Endothelial cell of umbilical vein (primary cell): ENCODE measurements around the gene IL22RA2. TPM values are rescaled to one million over a fixed set of nuclear protein-coding genes. Genes with fewer than 3 reads are reported as not detected.

Source experiments
- BruUV-seq: library from RNA; stranded (reverse); fragments of 400-500 nt; replicated peaks from 2 replicates; lab custom pipeline; 2021; lab: Mats Ljungman, UMichigan
- CTCF ChIA-PET: fragments of 300-600, 350-600 bp; sonication (Branson Sonifier 250); formaldehyde crosslinking; loops from one replicate; lab custom pipeline; 2021; ENCODE audit warnings: antibody characterized with exemption, inconsistent platforms; lab: Charles Lee
- POLR2A ChIA-PET: fragments of 300-600, 350-600 bp; sonication (Branson Sonifier 250); formaldehyde crosslinking; loops from one replicate; lab custom pipeline; 2021; ENCODE audit warnings: antibody characterized with exemption, inconsistent platforms; lab: Charles Lee
- DNase-seq: peaks from one replicate; pipeline ENCODE4 v3.0.0-alpha.2; 2011; ENCODE audit warnings: low read depth, low spot score
- FAIRE-seq: peaks from 2 replicates; lab custom pipeline; 2011; peaks lifted over from hg19 to GRCh38; lab: Jason Lieb, UNC
- H2AFZ ChIP-seq: 2 replicates; pipeline ENCODE4 v1.6.0; 2012; ENCODE audit warnings: low read depth, low read length, control low read depth, inconsistent platforms
- H3K27ac ChIP-seq: 2 replicates; pipeline ENCODE4 v1.5.1; 2011; ENCODE audit warnings: low read depth, mild to moderate bottlenecking, control low read depth, low read length, moderate library complexity; ENCODE audit not compliant: insufficient read depth
- H3K27me3 ChIP-seq, 2 experiments: 2 replicates each; pipeline versions ENCODE4 v1.6.0 to v1.6.1; 2011; ENCODE audit warnings: low read length in 2 of 2, mixed read lengths in 1 of 2; ENCODE audit not compliant: control insufficient read depth in 2 of 2, insufficient read depth in 2 of 2
- H3K36me3 ChIP-seq, 2 experiments: 2 replicates in 1 of 2; 3 replicates in 1 of 2; pipeline ENCODE4 v1.5.1; 2011; ENCODE audit warnings: low read length in 2 of 2, mild to moderate bottlenecking in 1 of 2, moderate library complexity in 1 of 2; ENCODE audit not compliant: control insufficient read depth in 2 of 2, insufficient read depth in 2 of 2; ENCODE audit errors: extremely low read depth in 1 of 2
- H3K4me1 ChIP-seq: 3 replicates; pipeline ENCODE4 v1.5.1; 2011; ENCODE audit warnings: mild to moderate bottlenecking, low read length; ENCODE audit not compliant: control insufficient read depth, insufficient read depth; ENCODE audit errors: extremely low read depth
- H3K4me2 ChIP-seq: 2 replicates; pipeline ENCODE4 v1.6.1; 2011; ENCODE audit warnings: low read length, control low read depth, mixed read lengths; ENCODE audit not compliant: insufficient read depth
- H3K4me3 ChIP-seq, 3 experiments: fragments of 200-600 bp in 1 of 3; sonication (generic), shearing (Covaris generic) in 1 of 3; replicated peaks in 1 of 3; 2 replicates each; pipeline ENCODE4 v1.5.1; 2011 to 2016; ENCODE audit warnings: control low read depth in 3 of 3, low read length in 3 of 3, mild to moderate bottlenecking in 2 of 3, inconsistent platforms in 1 of 3, low read depth in 1 of 3, moderate library complexity in 1 of 3; ENCODE audit not compliant: insufficient read depth in 1 of 3
- H3K79me2 ChIP-seq: 2 replicates; pipeline ENCODE4 v1.6.0; 2012; ENCODE audit warnings: low read length, inconsistent platforms; ENCODE audit not compliant: control insufficient read depth, insufficient read depth
- H3K9ac ChIP-seq: replicated peaks from 2 replicates; pipeline ENCODE3; 2011; ENCODE audit warnings: low read length, control low read depth; ENCODE audit not compliant: insufficient read depth; ENCODE audit errors: extremely low read depth
- H3K9me1 ChIP-seq: replicated peaks from 3 replicates; pipeline ENCODE4 v1.6.0; 2011; ENCODE audit warnings: mild to moderate bottlenecking, low read length; ENCODE audit not compliant: control insufficient read depth, insufficient read depth; ENCODE audit errors: extremely low read depth
- H3K9me3 ChIP-seq: replicated peaks from 2 replicates; pipeline ENCODE4 v1.5.1; 2012; ENCODE audit warnings: low read length, inconsistent platforms; ENCODE audit not compliant: control insufficient read depth, insufficient read depth
- H4K20me1 ChIP-seq: replicated peaks from 2 replicates; pipeline ENCODE3; 2011; ENCODE audit warnings: mild to moderate bottlenecking, low read length; ENCODE audit not compliant: control insufficient read depth, insufficient read depth; ENCODE audit errors: extremely low read depth
- EZH2 ChIP-seq: IDR thresholded peaks from 2 replicates; pipeline ENCODE4 v1.6.1; 2012; ENCODE audit warnings: borderline replicate concordance, low read depth, mild to moderate bottlenecking, moderate library complexity, low read length, inconsistent platforms; ENCODE audit not compliant: severe bottlenecking
- FOS ChIP-seq: IDR thresholded peaks from 2 replicates; pipeline ENCODE4 v1.6.1; 2011; ENCODE audit warnings: mild to moderate bottlenecking, low read length, moderate library complexity, borderline replicate concordance; ENCODE audit not compliant: insufficient read depth
- GATA2 ChIP-seq: IDR thresholded peaks from 2 replicates; pipeline ENCODE4 v1.7.0; 2011; ENCODE audit warnings: low read depth, mild to moderate bottlenecking, moderate library complexity, mixed read lengths, low read length; ENCODE audit not compliant: insufficient read length, insufficient read depth
- JUN ChIP-seq: IDR thresholded peaks from 2 replicates; pipeline ENCODE4 v1.6.1; 2011; ENCODE audit warnings: borderline replicate concordance, low read depth; ENCODE audit not compliant: insufficient read length, insufficient read depth
- MYC ChIP-seq: IDR thresholded peaks from one replicate; pipeline ENCODE4 v1.6.1; 2011; ENCODE audit warnings: mild to moderate bottlenecking, low read depth, low read length
- POLR2A ChIP-seq: IDR thresholded peaks from 2 replicates; pipeline ENCODE4 v1.6.1; 2012; ENCODE audit warnings: low read depth, mild to moderate bottlenecking, control low read depth, low read length
- POLR2AphosphoS5 ChIP-seq: IDR thresholded peaks from 2 replicates; pipeline ENCODE4 v1.6.1; 2012; ENCODE audit warnings: low read depth, mild to moderate bottlenecking, control low read depth, low read length, moderate library complexity; ENCODE audit not compliant: insufficient read depth
- dilution Hi-C: fragments of 300-500 bp; cut with MboI; formaldehyde crosslinking; loops from one replicate; pipeline ENCODE4 v1.15.0; 2019; ENCODE audit warnings: low sequenced_read_pairs; ENCODE audit not compliant: extremely low pct_ligation_motif_present
- intact Hi-C: fragments of 100-400 bp; cut with micrococcal nuclease; formaldehyde crosslinking; loops from one replicate; pipeline ENCODE4 v1.10.0; 2022
- polyA plus RNA-seq, 4 experiments: library from polyadenylated mRNA; depleted of rRNA in 3 of 4; stranded (reverse) in 3 of 4; unstranded in 1 of 4; fragments of >200 nt; gene quantifications; 2 replicates each; pipeline versions ENCODE4 v1.2.1 to v1.2.3, GENCODE V29; 2011 to 2012; ENCODE audit warnings: missing spikeins in 1 of 4
- total RNA-seq: library from RNA; stranded (reverse); gene quantifications from 2 replicates; pipeline ENCODE4 v1.2.3, GENCODE V29; 2021
- TF ChIP-seq, protein P1 (sequence below), 2 donors: IDR thresholded peaks; 1 replicate in 1 of 2; 2 replicates in 1 of 2; pipeline ENCODE4 v1.5.1; 2011; ENCODE audit warnings: low read length in 2 of 2, mild to moderate bottlenecking in 2 of 2, moderate library complexity in 2 of 2, control low read depth in 1 of 2, inconsistent platforms in 1 of 2, low read depth in 1 of 2; ENCODE audit not compliant: insufficient read depth in 1 of 2; ENCODE audit errors: extremely low read depth in 1 of 2

Gene IL22RA2
- total and polyA plus RNA-seq, 2 donors (not counting 3 experiments of a cell fraction or from before 2014, with no cell fraction given), result not detected

DNA sequence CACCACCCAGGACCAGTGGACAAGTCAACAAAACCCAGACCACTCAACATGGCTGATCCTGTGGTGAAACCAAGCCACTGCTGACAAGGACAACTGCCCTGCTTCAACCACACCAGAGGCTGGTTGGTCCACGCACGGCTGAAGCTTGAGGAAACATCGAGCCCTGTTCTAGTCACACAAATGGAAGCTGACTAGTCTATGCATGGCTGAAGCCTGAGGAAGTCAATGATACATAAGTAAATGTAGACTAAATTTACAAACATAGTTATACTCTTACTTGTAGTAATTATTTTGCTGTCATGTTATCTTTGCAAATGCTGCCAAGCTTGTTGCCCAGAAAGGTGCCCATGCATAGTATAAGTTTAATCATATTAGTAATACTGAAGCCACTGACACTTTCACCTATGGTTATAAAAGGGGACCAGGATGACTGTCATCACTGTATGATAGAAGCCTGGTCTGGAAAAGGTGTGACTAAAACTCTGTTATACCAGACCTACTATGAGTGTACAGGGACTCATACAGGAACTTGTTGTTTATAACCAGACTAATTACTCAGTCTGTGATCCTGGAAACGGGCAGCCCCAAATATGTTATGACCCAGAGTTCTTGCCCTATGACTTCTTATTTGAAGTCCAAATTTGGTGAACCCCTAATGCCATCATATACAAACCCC, 5.6 kb downstream of the IL22RA2 start:
- Histone ChIP-seq H3K9me3 (no peaks in the 10 kb centered on the region), H3K27ac (no peak overlapping the region), H3K79me2 (no peaks in the 10 kb centered on the region), H3K4me2 (no peak overlapping the region), H3K4me3 (no peak overlapping the region), H3K27me3 (no peaks in the 10 kb centered on the region), H3K9me1 (no peaks in the 10 kb centered on the region), H3K4me1 (no peaks in the 10 kb centered on the region), H4K20me1 (no peaks in the 10 kb centered on the region), H3K36me3 (no peaks in the 10 kb centered on the region), H3K9ac (no peak overlapping the region), H2AFZ (no peak overlapping the region)
- TF ChIP-seq GATA2, result no peak
- no peak for TF ChIP-seq POLR2AphosphoS5
- no peak for TF ChIP-seq POLR2A
- no peak for TF ChIP-seq FOS
- TF ChIP-seq, protein P1, sequence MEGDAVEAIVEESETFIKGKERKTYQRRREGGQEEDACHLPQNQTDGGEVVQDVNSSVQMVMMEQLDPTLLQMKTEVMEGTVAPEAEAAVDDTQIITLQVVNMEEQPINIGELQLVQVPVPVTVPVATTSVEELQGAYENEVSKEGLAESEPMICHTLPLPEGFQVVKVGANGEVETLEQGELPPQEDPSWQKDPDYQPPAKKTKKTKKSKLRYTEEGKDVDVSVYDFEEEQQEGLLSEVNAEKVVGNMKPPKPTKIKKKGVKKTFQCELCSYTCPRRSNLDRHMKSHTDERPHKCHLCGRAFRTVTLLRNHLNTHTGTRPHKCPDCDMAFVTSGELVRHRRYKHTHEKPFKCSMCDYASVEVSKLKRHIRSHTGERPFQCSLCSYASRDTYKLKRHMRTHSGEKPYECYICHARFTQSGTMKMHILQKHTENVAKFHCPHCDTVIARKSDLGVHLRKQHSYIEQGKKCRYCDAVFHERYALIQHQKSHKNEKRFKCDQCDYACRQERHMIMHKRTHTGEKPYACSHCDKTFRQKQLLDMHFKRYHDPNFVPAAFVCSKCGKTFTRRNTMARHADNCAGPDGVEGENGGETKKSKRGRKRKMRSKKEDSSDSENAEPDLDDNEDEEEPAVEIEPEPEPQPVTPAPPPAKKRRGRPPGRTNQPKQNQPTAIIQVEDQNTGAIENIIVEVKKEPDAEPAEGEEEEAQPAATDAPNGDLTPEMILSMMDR (IDR thresholded peaks at IDR 0.05; ENCODE audit: extremely low read depth in 1 of 2, insufficient read depth in 1 of 2, low read depth in 1 of 2, low read length in 2 of 2), result no peak
- TF ChIP-seq EZH2, result no peak
- no peak for TF ChIP-seq JUN
- TF ChIP-seq MYC, result no peak
- no TSS peak for BruUV-seq
- intact Hi-C loops, result no loop called here
- CTCF ChIA-PET, result interaction anchor here (0.6 kb wide), 1 partner anchor 147 kb away, joined by 3 read pairs; no protein-coding TSS in a partner anchor
- FAIRE-seq, result no peak
- DNase-seq, result no peak
- POLR2A ChIA-PET, result no interaction called here
- dilution Hi-C loops, result no loop called here
